GM12892 (cell line): ENCODE measurements around the gene HSPB8.

Experiments used
- POLR2A ChIP-seq: IDR thresholded peaks from 2 replicates; pipeline ENCODE4 v1.6.1; 2011; ENCODE audit warnings: low read depth, low read length, control low read depth
- POLR2AphosphoS5 ChIP-seq: IDR thresholded peaks from 2 replicates; pipeline ENCODE4 v1.6.1; 2011; ENCODE audit warnings: low read depth, low read length, control low read depth

- no peak for TF ChIP-seq POLR2A
- TF ChIP-seq POLR2AphosphoS5: no peak
Measured at GRCh38 chr12:119147847-119148448, 30.8 kb upstream of the HSPB8 start.
